Hepatocyte (in vitro differentiated cells): ENCODE results near the gene ABCC12.

Source experiments
- EZH2 ChIP-seq: fragments of 200-600 bp; sonication (generic); IDR thresholded peaks from 2 replicates; pipeline ENCODE4 v1.6.1; 2016; ENCODE audit warnings: antibody characterized with exemption, mild to moderate bottlenecking, borderline replicate concordance
- EZH2phosphoT487 ChIP-seq: fragments of 200-600 bp; sonication (generic); IDR thresholded peaks from one replicate; pipeline ENCODE4 v1.6.1; 2018; ENCODE audit warnings: antibody characterized with exemption, mild to moderate bottlenecking, low read depth, moderate library complexity; ENCODE audit not compliant: unreplicated experiment, severe bottlenecking
- TF ChIP-seq, protein P1 (sequence below): fragments of 200-600 bp; sonication (generic); IDR thresholded peaks from 2 replicates; pipeline ENCODE4 v1.5.1; 2016; ENCODE audit warnings: antibody characterized with exemption, mild to moderate bottlenecking; ENCODE audit not compliant: poor library complexity

DNA sequence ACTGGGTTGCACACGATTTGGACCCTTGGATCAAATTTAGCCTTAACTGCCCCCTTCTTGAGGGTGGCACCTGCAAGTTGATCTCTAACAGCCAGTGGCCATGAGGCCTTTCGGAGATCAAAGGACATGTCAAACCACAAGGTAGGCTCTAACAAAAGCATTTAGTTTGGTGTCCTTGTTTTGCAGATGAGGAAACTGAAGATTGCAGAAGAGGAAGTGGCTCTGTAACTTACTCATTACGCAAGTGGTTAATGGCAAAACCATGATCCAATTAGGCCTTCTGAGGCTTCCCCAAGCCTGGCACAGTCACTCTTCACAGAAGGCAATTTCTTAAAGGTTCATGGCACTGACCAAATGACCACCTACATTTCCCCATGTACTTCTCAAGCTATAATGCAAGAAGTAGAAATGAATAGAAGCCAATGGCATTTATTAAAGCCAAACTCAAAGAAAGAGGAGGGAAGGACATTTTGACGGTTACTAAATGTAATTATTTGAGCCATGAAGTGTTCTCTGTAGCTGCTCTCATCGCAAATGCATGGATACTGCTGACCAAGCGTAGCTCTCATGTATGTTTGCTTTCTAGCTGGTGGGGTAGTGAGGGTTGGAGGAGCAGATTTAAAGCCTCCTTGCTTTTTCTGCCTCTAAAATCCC lies 32.8 kb upstream of the ABCC12 start:
- TF ChIP-seq, protein P1, sequence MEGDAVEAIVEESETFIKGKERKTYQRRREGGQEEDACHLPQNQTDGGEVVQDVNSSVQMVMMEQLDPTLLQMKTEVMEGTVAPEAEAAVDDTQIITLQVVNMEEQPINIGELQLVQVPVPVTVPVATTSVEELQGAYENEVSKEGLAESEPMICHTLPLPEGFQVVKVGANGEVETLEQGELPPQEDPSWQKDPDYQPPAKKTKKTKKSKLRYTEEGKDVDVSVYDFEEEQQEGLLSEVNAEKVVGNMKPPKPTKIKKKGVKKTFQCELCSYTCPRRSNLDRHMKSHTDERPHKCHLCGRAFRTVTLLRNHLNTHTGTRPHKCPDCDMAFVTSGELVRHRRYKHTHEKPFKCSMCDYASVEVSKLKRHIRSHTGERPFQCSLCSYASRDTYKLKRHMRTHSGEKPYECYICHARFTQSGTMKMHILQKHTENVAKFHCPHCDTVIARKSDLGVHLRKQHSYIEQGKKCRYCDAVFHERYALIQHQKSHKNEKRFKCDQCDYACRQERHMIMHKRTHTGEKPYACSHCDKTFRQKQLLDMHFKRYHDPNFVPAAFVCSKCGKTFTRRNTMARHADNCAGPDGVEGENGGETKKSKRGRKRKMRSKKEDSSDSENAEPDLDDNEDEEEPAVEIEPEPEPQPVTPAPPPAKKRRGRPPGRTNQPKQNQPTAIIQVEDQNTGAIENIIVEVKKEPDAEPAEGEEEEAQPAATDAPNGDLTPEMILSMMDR = no peak
- no peak for TF ChIP-seq EZH2phosphoT487
- no peak for TF ChIP-seq EZH2
